IgD-negative memory B cell (primary cell): ENCODE measurements around the gene CDH16. TPM values are rescaled to one million over a fixed set of nuclear protein-coding genes. Genes with fewer than 3 reads are reported as not detected.
"Not testable (repeated sequence)": the region's sequence is repeated elsewhere in the genome, so short reads cannot be mapped to it uniquely, and the experiment has no call there.

Experiments used
- H3K27ac Mint-ChIP-seq, 3 donors: one replicate each; pipeline ENCODE4 v1.8.0; 2020 to 2022; ENCODE audit warnings: mild to moderate bottlenecking in 3 of 3, mixed read lengths in 3 of 3, moderate library complexity in 1 of 3
- H3K27me3 Mint-ChIP-seq: one replicate; pipeline ENCODE4 v1.8.0; 2021; ENCODE audit warnings: mixed read lengths
- H3K36me3 Mint-ChIP-seq: one replicate; pipeline ENCODE4 v1.8.0; 2020; ENCODE audit warnings: mild to moderate bottlenecking, mixed read lengths
- H3K4me1 Mint-ChIP-seq, 3 donors: one replicate each; pipeline ENCODE4 v1.8.0; 2020 to 2022; ENCODE audit warnings: mixed read lengths in 3 of 3, mild to moderate bottlenecking in 1 of 3
- H3K4me3 Mint-ChIP-seq, 4 donors: one replicate each; pipeline ENCODE4 v1.8.0; 2020 to 2022; ENCODE audit warnings: mild to moderate bottlenecking in 4 of 4, mixed read lengths in 4 of 4, moderate library complexity in 3 of 4
- H3K9me3 Mint-ChIP-seq, 3 donors: one replicate each; pipeline ENCODE4 v1.8.0; 2020 to 2021; ENCODE audit warnings: mixed read lengths in 3 of 3, mild to moderate bottlenecking in 1 of 3
- polyA plus RNA-seq: library from polyadenylated mRNA; unstranded; fragments of 300-500 nt; fragmentation: Illumina TruSeq; gene quantifications from one replicate; pipeline ENCODE4 v1.2.3, GENCODE V29; 2021

CDH16 gene
- polyA plus RNA-seq, 1 donor from 2014 or later = not detected

DNA sequence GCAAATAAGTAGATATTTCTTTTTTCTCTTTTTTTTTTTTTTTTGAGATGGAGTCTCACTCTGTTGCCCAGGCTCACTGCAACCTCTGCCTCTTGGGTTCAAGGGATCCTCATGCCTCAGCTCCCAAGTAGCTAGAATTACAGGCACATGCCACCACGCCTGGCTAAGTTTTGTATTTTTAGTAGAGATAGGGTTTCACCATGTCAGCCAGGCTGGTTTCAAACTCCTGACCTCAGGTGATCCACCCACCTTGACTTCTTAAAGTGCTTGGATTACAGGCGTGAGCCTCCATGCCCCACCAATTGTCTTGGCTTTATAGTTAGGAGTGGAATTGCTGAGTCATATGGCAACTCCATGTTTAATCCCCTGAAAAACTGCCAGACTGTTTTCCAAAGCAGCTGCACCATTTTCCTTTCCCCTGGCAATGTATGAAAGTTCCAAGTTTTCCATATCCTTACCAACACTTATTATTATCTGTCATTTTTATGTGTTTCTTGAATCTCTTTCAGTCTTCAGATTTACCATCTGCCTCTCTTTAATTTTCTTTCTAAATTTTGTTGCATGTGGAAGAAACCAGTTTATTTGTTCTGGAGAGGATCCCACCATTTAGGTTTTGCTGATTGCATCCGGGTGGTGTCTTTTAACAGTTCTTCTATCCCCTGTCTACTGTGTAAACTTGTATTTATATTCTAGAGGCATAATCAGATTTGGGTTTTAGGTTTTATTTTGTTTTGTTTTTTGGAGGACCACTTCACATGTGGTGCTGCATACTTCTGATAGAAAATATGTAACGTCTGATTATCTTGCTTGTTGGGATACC, 32.5 kb upstream of the CDH16 start:
- H3K4me1 Mint-ChIP-seq = peaks cover 11 to 13% (median 12%) of the 10 kb centered on the region in 3 donors
- peaks cover 42% of the 10 kb centered on the region for H3K27me3 Mint-ChIP-seq
- peaks cover 1% of the 10 kb centered on the region for H3K36me3 Mint-ChIP-seq
- no peak overlapping the region for H3K27ac Mint-ChIP-seq
- peak overlapping the region in 1 of 4 donors; percentile 16 for H3K4me3 Mint-ChIP-seq
- H3K9me3 Mint-ChIP-seq = peaks cover 0 to 7% (median 3%) of the 10 kb centered on the region in 3 donors

DNA sequence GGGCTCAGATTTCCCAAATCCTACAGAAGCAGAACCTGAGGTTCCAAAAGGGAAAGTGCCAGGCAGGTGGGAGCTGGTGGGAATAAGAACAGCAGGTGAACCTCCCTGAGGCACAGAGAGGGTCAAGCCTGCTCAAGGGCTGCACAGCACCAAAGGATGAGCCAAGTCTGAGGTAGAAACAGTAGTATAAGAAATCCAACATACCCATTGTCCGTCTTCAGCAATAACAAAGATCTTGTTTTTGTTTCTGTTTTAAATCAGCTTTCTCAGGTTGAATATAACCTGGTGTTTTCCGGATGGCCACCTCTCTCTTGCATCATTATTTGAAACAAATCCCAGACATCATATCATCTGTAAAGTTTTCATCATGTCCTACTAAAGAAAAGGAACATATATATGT, 31.8 kb upstream of the CDH16 start:
- Mint-ChIP-seq H3K4me3 (peak overlapping the region in 1 of 4 donors; percentile 31), H3K27ac (no peak overlapping the region), H3K27me3 (peaks cover 42% of the 10 kb centered on the region), H3K4me1 (peaks cover 11 to 13% (median 12%) of the 10 kb centered on the region in 3 donors), H3K9me3 (peaks cover 0 to 7% (median 3%) of the 10 kb centered on the region in 3 donors), H3K36me3 (peaks cover 1% of the 10 kb centered on the region)

DNA sequence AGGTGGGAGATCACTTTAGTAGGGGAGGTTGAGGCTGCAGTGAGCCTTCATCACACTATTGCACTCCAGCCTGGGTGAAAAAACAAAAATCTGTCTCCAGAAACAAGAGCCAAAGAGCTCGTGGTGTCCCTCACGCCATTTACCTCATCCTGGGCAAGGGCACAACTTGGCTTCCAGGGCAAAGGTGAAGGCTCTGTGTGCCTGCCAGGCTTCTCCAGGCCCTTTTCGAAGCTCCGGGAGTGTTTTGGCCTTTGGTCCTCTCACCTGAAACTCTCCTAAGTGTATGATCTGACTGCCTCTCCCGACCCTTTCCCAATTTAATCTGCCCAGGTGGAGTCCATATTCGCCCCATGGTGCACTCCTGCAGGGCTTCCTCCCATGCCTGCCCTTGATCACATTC, 30.8 kb upstream of the CDH16 start:
- Mint-ChIP-seq H3K9me3 (peaks cover 0 to 7% (median 3%) of the 10 kb centered on the region in 3 donors), H3K27ac (no peak overlapping the region), H3K36me3 (peaks cover 1% of the 10 kb centered on the region), H3K4me1 (peaks cover 11 to 13% (median 12%) of the 10 kb centered on the region in 3 donors), H3K4me3 (peak overlapping the region in 1 of 4 donors; percentile 0), H3K27me3 (peaks cover 42% of the 10 kb centered on the region)

DNA sequence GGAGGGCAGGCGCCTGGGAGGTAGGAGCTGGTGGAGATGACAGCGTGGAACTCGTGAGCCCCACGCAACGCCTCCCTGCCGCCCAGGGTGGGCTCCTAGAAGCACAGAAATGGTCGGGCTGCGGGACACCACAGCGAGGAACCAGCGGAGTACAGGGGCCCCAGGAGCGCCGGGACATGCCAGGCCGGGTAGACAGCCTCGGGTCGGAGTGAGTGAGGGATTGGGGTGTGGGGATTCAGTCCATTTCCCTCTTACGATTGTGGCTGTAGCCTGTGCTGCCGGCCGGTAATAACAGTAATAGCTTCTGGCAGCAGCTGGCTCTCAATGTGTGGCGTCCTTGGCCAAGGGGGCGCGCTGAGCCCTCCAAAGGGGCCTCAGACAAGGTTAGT, 30.1 kb upstream of the CDH16 start:
- Mint-ChIP-seq H3K4me1 (peaks cover 8 to 13% (median 12%) of the 10 kb centered on the region in 3 donors), H3K27ac (peak overlapping the region in 1 of 3 donors; percentile 27), H3K36me3 (peaks cover 1% of the 10 kb centered on the region), H3K9me3 (peaks cover 0 to 7% (median 3%) of the 10 kb centered on the region in 3 donors), H3K4me3 (peak overlapping the region in 3 of 4 donors; percentile 0 to 83 (median 21)), H3K27me3 (peaks cover 39% of the 10 kb centered on the region)

DNA sequence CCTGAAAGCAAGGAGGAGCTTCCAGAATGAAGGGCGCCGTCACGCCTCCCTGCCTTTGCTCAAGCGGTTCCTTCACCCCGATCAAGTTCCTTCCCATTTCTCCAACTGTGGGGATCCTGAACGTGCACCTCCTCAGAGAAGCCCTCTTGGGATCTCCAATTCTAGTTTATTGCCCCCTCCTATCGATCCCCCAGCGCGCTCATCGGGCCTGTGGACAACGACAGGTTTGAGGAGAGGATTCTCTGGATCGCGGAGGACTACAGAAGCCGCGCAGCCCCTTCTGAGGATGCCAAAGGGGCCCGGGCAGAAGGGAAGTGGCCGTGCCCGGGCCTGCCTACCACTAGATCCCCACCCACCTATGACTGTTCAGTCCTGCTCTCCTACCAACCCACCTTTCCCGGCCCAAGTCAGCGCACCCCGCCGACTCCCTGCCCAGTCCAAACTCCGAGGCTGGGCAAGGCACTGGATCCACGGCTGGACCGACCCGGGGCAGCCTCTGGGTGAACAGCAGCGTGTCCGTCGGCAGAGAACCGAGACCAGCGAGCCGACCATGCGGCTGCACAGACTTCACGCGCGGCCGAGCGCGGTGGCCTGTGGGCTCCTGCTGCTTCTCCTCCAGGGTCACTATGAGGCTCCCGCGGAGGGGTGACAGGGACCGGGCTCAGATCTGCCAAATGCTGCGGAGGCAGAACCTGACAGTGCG, 29.6 kb upstream of the CDH16 start:
- Mint-ChIP-seq H3K27me3 (peaks cover 38% of the 10 kb centered on the region), H3K4me3 (peak overlapping the region; percentile 72 to 96 (median 84)), H3K36me3 (peaks cover 1% of the 10 kb centered on the region), H3K9me3 (peaks cover 0 to 7% (median 3%) of the 10 kb centered on the region in 3 donors), H3K27ac (no peak overlapping the region), H3K4me1 (peaks cover 7 to 13% (median 12%) of the 10 kb centered on the region in 3 donors)

DNA sequence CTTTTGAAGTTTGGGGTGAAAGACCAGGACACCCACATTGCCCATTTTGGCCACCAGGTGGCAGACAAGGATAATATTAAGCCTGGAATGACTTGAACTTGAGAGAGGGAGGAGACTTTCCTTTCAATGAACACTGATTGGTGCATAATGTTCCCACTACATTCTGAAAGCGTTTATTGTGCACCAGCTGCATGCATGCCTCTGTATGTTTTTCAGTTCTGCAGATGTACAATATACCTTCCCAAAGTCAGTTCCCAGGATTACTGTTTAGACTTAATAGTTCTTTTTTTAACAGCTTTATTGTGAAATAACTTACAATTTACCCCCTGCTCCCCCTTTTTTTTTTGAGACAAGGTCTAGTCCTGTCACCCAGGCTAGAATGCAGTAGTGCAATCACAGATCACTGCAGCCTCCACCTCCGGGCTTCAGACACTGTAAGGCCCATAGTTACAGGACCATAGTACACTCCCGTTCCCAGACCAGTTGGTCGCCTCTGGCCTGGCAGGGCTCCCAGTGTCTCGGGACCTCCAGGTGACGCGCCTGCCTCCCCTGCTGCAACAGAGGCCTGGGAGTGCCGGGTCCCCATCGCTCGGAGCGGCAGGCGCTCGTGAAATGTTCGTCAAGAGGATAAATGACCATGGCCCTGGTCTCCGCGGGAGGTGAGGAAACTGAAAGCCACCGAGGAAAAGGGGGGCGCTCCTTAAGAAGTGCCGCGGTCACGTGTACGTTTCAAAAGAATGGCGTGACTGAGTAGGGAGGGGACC, 28.8 kb upstream of the CDH16 start:
- Mint-ChIP-seq H3K27ac (peak overlapping the region in 1 of 3 donors; percentile 8), H3K4me1 (peaks cover 7 to 13% (median 12%) of the 10 kb centered on the region in 3 donors), H3K27me3 (peaks cover 38% of the 10 kb centered on the region), H3K9me3 (peaks cover 0 to 7% (median 3%) of the 10 kb centered on the region in 3 donors), H3K36me3 (peaks cover 1% of the 10 kb centered on the region), H3K4me3 (peak overlapping the region; percentile 72 to 96 (median 84))

DNA sequence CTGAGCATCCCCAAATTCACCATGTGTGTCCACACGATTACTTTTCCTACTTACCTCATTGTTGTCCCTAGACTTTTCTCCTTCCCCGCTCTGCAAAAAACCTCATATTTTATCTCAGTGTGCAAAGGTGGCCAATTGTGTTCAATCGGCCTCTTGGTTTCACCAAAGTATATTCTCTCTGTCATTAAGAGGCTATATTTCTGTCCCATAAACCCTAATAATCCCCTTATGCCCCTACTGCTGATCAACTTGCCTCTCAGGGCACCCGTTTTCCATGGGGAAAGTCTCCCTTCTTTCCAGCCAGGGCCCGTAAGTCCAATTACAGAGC, 28.3 kb upstream of the CDH16 start:
- Mint-ChIP-seq H3K27ac (peak overlapping the region in 1 of 3 donors; percentile 8), H3K36me3 (peaks cover 1% of the 10 kb centered on the region), H3K4me3 (peak overlapping the region in 3 of 4 donors; percentile 72 to 96 (median 83)), H3K27me3 (peaks cover 38% of the 10 kb centered on the region), H3K4me1 (peaks cover 7 to 13% (median 12%) of the 10 kb centered on the region in 3 donors), H3K9me3 (peaks cover 0 to 7% (median 3%) of the 10 kb centered on the region in 3 donors)

DNA sequence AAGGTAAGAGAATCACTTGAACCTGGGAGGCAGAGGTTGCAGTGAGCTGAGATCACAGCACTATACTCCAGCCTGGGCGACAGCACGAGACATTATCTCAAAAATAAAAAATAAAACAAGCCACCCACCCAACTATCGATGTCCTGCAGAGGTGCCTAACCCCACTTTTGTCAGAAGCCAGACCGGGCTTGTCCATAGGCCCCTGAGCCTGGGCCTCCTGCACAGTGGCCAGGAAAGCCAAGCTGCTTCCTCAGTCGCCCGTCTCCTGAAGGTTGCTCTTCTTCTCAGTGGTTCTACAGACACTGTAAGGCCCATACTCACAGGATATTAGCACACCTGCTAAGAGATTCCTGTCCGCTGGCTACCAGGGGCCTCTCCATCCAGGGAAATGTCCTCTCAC, 27.9 kb upstream of the CDH16 start:
- H3K4me1 Mint-ChIP-seq = peaks cover 7 to 13% (median 12%) of the 10 kb centered on the region in 3 donors
- H3K27me3 Mint-ChIP-seq = peaks cover 34% of the 10 kb centered on the region
- H3K36me3 Mint-ChIP-seq = peaks cover 1% of the 10 kb centered on the region
- H3K4me3 Mint-ChIP-seq = no peak overlapping the region
- no peak overlapping the region for H3K27ac Mint-ChIP-seq
- H3K9me3 Mint-ChIP-seq = peaks cover 0 to 4% (median 3%) of the 10 kb centered on the region in 3 donors

DNA sequence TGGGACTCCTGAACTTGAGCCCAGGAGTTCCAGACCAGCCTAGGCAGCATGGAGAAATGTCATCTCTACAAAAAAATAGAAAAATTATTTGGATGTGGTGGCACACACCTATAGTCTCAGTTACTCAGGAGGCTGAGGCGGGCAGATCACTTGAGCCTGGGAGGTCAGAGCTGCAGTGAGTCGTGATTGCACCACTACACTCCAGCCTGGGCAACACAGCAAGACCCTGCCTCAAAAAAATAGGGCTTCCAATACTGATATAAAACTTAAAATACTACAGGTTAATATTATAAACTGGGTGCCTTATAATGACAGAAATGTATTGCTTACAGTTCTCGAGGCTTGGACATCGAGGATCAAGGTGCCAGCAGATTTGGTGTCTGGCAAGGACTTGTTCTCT, 27.3 kb upstream of the CDH16 start:
- Mint-ChIP-seq H3K27me3 (peaks cover 29% of the 10 kb centered on the region), H3K9me3 (no peaks in the 10 kb centered on the region), H3K4me1 (peaks cover 7 to 13% (median 12%) of the 10 kb centered on the region in 3 donors), H3K4me3 (no peak overlapping the region), H3K27ac (no peak overlapping the region), H3K36me3 (peaks cover 3% of the 10 kb centered on the region)

DNA sequence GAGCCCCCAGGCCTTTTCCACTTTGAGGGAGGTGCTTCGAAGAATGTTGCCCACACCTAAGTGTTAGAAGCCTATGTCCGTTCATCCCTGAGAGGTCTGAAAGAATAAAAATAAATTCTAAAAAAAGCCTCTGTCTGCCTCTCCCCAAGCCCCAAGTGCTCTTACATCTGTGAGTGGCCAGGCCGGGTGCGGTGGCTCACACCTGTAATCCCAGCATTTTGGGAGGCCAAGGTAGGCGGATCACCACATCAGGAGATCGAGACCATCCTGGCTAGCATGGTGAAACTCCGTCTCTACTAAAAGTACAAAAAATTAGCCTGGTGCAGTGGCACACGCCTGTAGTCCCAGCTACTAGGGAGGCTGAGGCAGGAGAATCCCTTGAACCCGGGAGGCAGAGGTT, 26.3 kb upstream of the CDH16 start:
- not testable (repeated sequence) for H3K9me3 Mint-ChIP-seq, H3K4me3 Mint-ChIP-seq, H3K36me3 Mint-ChIP-seq, H3K27ac Mint-ChIP-seq
- peaks cover 24% of the 10 kb centered on the region for H3K27me3 Mint-ChIP-seq
- peaks cover 7 to 12% (median 8%) of the 10 kb centered on the region in 3 donors for H3K4me1 Mint-ChIP-seq

DNA sequence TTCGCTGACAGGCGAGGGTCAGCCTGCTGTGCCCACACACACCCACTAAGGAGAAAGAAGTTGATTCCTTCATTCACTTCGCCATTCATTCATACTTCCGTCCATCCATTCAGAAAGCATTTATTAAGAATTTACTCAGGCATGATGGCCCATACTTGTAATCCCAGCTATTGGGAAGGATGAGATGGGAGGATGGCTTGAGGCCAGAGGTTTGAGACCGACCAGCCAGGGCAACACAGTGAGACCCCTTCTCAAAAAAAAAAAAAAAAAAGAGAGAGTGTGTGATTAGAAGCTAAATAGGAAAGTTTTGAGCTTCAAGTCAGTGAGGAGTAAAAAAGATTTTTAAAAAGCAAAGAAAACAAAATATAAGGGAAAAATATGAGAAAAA, 25.4 kb upstream of the CDH16 start:
- Mint-ChIP-seq H3K4me1 (peaks cover 7 to 12% (median 8%) of the 10 kb centered on the region in 3 donors), H3K4me3 (no peak overlapping the region), H3K27ac (no peak overlapping the region), H3K27me3 (peaks cover 17% of the 10 kb centered on the region), H3K36me3 (peaks cover 3% of the 10 kb centered on the region), H3K9me3 (no peaks in the 10 kb centered on the region)

DNA sequence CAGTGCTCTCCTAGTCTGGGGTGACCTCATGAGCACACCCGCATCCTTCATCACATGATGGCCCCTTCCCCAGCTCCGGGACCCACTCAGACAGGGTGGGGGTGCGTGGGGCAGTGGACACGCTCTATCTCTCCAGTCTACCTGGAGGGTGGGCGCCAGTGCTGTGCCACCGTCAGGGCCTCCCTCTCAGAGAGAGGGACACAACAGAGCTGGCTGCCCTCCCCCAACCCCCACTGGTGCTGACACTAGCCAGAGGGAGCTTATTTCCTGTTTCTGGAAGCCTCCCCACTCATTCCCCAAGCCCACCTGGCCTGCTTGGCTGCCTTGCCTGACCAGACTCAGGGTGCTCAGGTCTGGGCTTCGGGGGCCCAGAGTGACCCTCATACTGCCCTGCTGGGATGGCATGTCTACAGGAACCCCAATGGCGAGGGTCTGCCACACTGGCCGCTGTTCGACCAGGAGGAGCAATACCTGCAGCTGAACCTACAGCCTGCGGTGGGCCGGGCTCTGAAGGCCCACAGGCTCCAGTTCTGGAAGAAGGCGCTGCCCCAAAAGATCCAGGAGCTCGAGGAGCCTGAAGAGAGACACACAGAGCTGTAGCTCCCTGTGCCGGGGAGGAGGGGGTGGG, 24.9 kb upstream of the CDH16 start:
- peaks cover 7 to 11% (median 8%) of the 10 kb centered on the region in 3 donors for H3K4me1 Mint-ChIP-seq
- H3K9me3 Mint-ChIP-seq = no peaks in the 10 kb centered on the region
- H3K36me3 Mint-ChIP-seq = peaks cover 3% of the 10 kb centered on the region
- H3K4me3 Mint-ChIP-seq = no peak overlapping the region
- peaks cover 12% of the 10 kb centered on the region for H3K27me3 Mint-ChIP-seq
- H3K27ac Mint-ChIP-seq = no peak overlapping the region

DNA sequence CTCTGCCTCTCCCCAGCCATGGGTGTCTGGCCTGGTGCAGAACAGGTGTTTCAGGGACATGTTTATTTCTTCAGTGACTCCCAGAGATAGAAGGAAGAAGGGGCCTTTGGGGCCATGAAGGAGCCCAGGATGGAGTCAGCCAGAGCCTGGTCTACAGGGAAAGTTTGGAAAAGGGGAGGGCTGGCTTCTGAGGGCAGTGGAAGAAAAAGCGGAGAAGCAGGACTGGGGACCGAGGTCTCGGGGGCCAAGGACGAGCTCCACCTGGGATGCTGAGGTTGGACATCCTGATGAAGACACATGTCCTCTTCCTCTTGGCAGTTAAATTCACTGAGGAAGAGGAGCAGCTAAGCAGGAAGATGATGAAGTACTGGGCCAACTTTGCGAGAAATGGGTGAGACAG, 24.3 kb upstream of the CDH16 start:
- Mint-ChIP-seq H3K9me3 (no peaks in the 10 kb centered on the region), H3K36me3 (peaks cover 3% of the 10 kb centered on the region), H3K4me3 (no peak overlapping the region), H3K27me3 (peaks cover 6% of the 10 kb centered on the region), H3K27ac (no peak overlapping the region), H3K4me1 (peaks cover 5 to 7% (median 7%) of the 10 kb centered on the region in 3 donors)

DNA sequence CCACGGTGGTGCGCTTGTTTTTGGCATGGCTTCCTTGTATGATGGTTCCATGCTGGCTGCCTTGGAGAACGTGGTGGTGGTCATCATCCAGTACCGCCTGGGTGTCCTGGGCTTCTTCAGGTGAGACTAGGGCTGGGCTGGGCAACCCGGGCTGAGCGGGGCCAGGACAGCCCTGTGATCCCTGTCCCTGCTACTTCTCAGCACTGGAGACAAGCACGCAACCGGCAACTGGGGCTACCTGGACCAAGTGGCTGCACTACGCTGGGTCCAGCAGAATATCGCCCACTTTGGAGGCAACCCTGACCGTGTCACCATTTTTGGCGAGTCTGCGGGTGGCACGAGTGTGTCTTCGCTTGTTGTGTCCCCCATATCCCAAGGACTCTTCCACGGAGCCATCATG, 21.6 kb upstream of the CDH16 start:
- H3K27me3 Mint-ChIP-seq = no peaks in the 10 kb centered on the region
- no peak overlapping the region for H3K27ac Mint-ChIP-seq
- H3K4me1 Mint-ChIP-seq = peaks cover 9 to 18% (median 14%) of the 10 kb centered on the region in 3 donors
- peak overlapping the region in 1 of 4 donors; percentile 40 for H3K4me3 Mint-ChIP-seq
- peaks cover 2% of the 10 kb centered on the region for H3K36me3 Mint-ChIP-seq
- no peaks in the 10 kb centered on the region for H3K9me3 Mint-ChIP-seq
